Measurements from ENCODE around the gene ETV5. TPM values are rescaled to one million over a fixed set of nuclear protein-coding genes. Genes with fewer than 3 reads are reported as not detected.

Gene ETV5
- total RNA-seq, 1 donor = 42.3 TPM

- no peak for DNase-seq (ENCODE audit: insufficient read length, low spot score, missing footprints)
- no peaks in the 10 kb centered on the region for H3K9me3 ChIP-seq (ENCODE audit: low read depth, low read length)
- no peaks in the 10 kb centered on the region for H4K20me1 ChIP-seq (ENCODE audit: insufficient read depth, low read length)
- TF ChIP-seq CTCF (IDR thresholded peaks at IDR 0.05; ENCODE audit: extremely low read depth, low read depth, low read length) = no peak
- H3K27me3 ChIP-seq (ENCODE audit: insufficient read depth, low read length) = no peaks in the 10 kb centered on the region
- no peak overlapping the region for H3K27ac ChIP-seq (ENCODE audit: low read depth, low read length)
- H3K4me1 ChIP-seq (ENCODE audit: insufficient read depth, low read length) = no peaks in the 10 kb centered on the region
- H3K36me3 ChIP-seq (ENCODE audit: insufficient read depth, low read length) = peaks cover 15% of the 10 kb centered on the region
- H3K4me3 ChIP-seq (ENCODE audit: insufficient read depth, low read length) = no peak overlapping the region
- H3K4me2 ChIP-seq (ENCODE audit: insufficient read depth, low read length) = no peak overlapping the region
- H2AFZ ChIP-seq (ENCODE audit: low read length) = no peak overlapping the region
- no peaks in the 10 kb centered on the region for H3K79me2 ChIP-seq (ENCODE audit: insufficient read depth, low read length)
These were observed 38.8 kb downstream of the ETV5 start for GRCh38 chr3:186070133-186070532.

GRCh38 chr3:186069199-186069598 is 39.7 kb downstream of the ETV5 start:
- Histone ChIP-seq H3K4me1 (ENCODE audit: insufficient read depth, low read length) (no peaks in the 10 kb centered on the region), H3K4me3 (ENCODE audit: insufficient read depth, low read length) (no peak overlapping the region), H3K4me2 (ENCODE audit: insufficient read depth, low read length) (no peak overlapping the region), H3K79me2 (ENCODE audit: insufficient read depth, low read length) (no peaks in the 10 kb centered on the region), H2AFZ (ENCODE audit: low read length) (no peak overlapping the region), H3K9me3 (ENCODE audit: low read depth, low read length) (no peaks in the 10 kb centered on the region), H3K27me3 (ENCODE audit: insufficient read depth, low read length) (no peaks in the 10 kb centered on the region), H3K27ac (ENCODE audit: low read depth, low read length) (no peak overlapping the region), H3K36me3 (ENCODE audit: insufficient read depth, low read length) (peaks cover 21% of the 10 kb centered on the region), H4K20me1 (ENCODE audit: insufficient read depth, low read length) (no peaks in the 10 kb centered on the region)
- no peak for DNase-seq (ENCODE audit: insufficient read length, low spot score, missing footprints)
- TF ChIP-seq CTCF (IDR thresholded peaks at IDR 0.05; ENCODE audit: extremely low read depth, low read depth, low read length) = no peak

- TF ChIP-seq CTCF (IDR thresholded peaks at IDR 0.05; ENCODE audit: extremely low read depth, low read depth, low read length) = no peak
- H4K20me1 ChIP-seq (ENCODE audit: insufficient read depth, low read length) = no peaks in the 10 kb centered on the region
- H2AFZ ChIP-seq (ENCODE audit: low read length) = no peak overlapping the region
- no peak overlapping the region for H3K4me2 ChIP-seq (ENCODE audit: insufficient read depth, low read length)
- no peaks in the 10 kb centered on the region for H3K4me1 ChIP-seq (ENCODE audit: insufficient read depth, low read length)
- H3K27ac ChIP-seq (ENCODE audit: low read depth, low read length) = no peak overlapping the region
- DNase-seq (ENCODE audit: insufficient read length, low spot score, missing footprints) = no peak
- H3K27me3 ChIP-seq (ENCODE audit: insufficient read depth, low read length) = no peaks in the 10 kb centered on the region
- H3K79me2 ChIP-seq (ENCODE audit: insufficient read depth, low read length) = no peaks in the 10 kb centered on the region
- no peak overlapping the region for H3K4me3 ChIP-seq (ENCODE audit: insufficient read depth, low read length)
- peaks cover 28% of the 10 kb centered on the region for H3K36me3 ChIP-seq (ENCODE audit: insufficient read depth, low read length)
- H3K9me3 ChIP-seq (ENCODE audit: low read depth, low read length) = no peaks in the 10 kb centered on the region
These were observed 40.7 kb downstream of the ETV5 start for GRCh38 chr3:186068243-186068552.

- H3K36me3 ChIP-seq (ENCODE audit: insufficient read depth, low read length) = peaks cover 28% of the 10 kb centered on the region
- H3K27me3 ChIP-seq (ENCODE audit: insufficient read depth, low read length) = no peaks in the 10 kb centered on the region
- no peaks in the 10 kb centered on the region for H3K9me3 ChIP-seq (ENCODE audit: low read depth, low read length)
- no peak for TF ChIP-seq CTCF (IDR thresholded peaks at IDR 0.05; ENCODE audit: extremely low read depth, low read depth, low read length)
- no peaks in the 10 kb centered on the region for H4K20me1 ChIP-seq (ENCODE audit: insufficient read depth, low read length)
- H3K79me2 ChIP-seq (ENCODE audit: insufficient read depth, low read length) = no peaks in the 10 kb centered on the region
- H2AFZ ChIP-seq (ENCODE audit: low read length) = no peak overlapping the region
- H3K4me1 ChIP-seq (ENCODE audit: insufficient read depth, low read length) = no peaks in the 10 kb centered on the region
- H3K27ac ChIP-seq (ENCODE audit: low read depth, low read length) = no peak overlapping the region
- DNase-seq (ENCODE audit: insufficient read length, low spot score, missing footprints) = no peak
- H3K4me3 ChIP-seq (ENCODE audit: insufficient read depth, low read length) = no peak overlapping the region
- no peak overlapping the region for H3K4me2 ChIP-seq (ENCODE audit: insufficient read depth, low read length)
These were observed 41.3 kb downstream of the ETV5 start for GRCh38 chr3:186067360-186068242.

All from osteoblast (primary cell).